IPS-NIHi7 (cell line): ENCODE results near the gene FANCD2OS.
"Not testable (repeated sequence)": the region's sequence is repeated elsewhere in the genome, so short reads cannot be mapped to it uniquely, and the experiment has no call there.

ENCODE experiments used
- DNase-seq: peaks from one replicate; pipeline ENCODE4 v3.0.0; 2012; ENCODE audit warnings: mixed read lengths; ENCODE audit errors: extremely low spot score

FANCD2OS gene, protein sequence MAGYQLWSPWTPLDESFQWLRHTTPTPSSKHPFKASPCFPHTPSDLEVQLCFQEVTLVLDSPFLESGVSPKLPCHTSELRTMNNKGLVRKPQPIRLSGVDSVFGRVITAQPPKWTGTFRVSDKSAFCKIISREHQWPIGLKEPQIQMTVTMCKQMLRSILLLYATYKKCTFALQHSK

DNA sequence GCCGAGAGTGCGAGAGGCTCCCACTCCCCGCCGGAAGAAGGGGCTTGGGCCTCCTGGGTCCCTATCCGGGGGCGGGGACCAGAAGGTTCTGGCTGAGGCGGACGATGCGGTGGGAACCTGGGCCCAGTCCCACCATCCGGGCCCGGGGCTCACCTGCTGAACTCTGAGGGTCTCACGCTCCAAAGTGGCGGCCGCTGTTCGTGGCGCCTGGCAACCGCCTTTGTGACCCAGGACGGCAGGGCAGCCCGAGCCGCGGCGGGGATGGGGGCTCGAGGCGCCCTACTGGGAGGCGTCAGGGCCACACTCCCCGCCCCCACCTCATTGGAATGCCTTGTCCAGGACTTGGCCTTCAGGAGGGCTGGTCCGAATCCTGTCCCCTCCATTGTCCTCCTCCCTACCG lies at the start of gene FANCD2OS:
FANCD2OS (minus strand) TSS at position 165 of the 400 bp plus-strand sequence. CDS start 3,481 bp downstream, outside the sequence.
- DNase-seq, result no peak

DNA sequence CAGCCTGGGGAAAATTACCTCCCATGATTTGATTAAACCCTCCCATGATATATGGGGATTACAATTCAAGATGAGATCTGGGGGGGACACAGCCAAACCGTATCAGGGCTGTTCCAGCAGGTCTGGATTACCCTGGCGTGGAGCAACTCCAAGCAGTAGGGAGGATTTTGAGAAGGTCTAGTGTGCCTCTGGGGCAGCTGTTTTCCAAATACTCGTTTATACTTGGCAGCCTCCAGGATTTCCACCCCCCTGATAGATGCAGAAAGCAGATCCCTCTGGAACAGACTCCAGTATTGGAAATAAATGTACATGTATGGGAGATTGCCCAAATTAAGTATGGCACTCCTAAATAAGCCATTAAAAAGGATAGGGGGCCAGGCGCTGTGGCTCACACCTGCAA lies 49.0 kb upstream of the FANCD2OS start:
- DNase-seq, result no peak

DNA sequence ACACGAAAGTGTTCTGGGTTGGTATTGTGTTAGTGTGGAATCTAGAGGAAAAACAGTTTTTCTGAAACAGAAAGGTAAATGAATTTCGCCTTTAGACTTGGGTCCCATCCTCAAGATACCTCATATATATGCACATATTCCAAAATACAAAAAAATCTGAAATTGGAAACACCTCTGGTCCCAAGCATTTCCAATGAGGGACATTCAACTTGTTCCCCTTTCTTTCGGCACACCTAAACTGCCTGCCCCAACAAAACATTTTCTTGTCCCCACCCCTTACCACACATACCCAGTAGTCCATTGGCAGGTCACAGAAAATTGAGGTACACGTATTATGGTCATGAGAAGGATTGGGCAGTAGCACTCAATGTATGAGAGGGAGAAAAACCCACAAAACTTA lies 47.6 kb upstream of the FANCD2OS start:
- no peak for DNase-seq

DNA sequence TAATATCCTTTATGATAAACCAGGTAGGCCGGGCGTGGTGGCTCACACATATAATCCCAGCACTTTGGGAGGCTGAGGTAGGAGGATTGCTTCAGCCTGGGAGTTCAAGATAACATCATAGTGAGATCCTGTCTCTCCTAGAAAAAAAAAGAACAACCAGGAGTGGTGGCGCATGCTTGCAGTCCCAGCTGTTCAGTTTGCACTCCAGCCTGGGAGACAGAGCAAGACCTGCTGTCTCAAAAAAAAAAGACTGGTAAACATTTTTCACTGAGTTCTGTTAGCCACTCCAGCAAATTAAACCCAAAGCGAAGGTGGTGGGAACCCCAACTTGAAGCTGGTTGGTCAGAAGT lies 47.0 kb upstream of the FANCD2OS start:
- no peak for DNase-seq

DNA sequence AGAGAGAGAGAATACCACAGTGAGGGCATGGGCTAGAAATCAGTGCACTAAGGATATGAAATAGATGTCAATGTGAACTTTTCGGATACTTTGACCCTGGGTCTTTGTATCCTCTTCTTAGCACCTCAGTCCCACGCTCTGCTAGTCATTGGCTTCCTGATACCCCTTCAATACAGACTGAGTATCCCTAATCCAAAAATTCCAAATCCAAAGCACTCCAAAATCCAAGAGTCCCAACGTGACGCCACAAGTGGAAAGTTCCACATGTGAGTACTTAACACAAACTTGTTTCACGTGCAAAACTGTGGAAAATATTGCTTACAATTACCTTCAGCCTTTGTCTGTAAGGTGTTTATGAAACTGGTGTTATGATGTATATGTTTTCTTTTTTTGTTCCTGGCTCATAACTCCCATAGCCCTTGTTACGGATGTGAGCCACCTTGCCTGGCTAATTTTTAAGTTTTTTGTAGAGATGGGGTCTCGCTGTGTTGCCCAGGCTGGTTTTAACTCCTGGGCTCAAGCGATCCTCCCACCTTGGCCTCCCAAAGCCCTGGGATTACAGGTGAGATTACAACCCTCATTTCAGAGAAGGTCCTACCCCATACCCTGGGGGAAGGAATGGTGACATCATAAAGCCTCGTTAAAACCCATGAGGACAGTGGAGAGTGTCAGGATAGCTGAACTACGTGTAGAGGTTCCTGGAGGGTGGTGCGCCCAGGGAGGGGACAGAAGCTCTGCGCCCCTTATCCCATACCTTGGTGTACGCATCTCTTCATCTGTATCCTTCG lies 46.5 kb upstream of the FANCD2OS start:
- DNase-seq, result no peak

DNA sequence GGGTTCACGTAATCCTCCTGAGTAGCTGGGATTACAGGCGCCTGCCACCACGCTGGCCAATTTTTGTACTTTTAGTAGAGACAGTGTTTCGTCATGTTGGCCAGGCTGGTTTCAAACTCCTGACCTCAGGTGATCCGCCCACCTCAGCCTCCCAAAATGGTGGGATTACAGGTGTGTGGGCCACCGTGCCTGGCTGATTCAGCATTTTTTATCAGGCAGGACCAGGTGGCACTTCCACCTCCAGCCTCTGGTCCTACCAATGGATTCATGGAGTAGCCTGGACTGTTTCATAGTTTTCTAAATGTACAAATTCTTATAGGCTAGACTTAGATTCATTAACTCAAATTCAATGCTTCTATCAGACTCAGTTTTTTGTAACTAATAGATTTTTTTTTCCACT lies 42.9 kb upstream of the FANCD2OS start:
- no peak for DNase-seq

DNA sequence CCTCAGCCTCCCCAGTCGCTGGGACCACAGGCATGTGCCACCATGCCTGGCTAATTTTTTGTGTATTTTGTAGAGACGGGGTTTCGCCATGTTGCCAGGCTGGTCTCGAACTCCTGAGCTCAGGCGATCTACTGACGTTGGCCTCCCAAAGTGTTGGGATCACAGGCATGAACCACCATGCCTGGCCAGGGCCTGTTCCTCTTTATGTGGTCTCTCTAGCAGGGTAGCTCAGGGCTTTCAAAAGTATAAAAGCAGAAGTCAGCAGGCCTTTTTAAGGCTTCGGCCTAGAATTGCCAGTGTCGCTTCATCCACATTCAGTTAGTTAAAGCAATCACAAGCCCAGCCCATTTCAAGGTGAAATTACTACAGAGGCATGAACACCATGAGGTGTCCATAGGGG lies 41.2 kb upstream of the FANCD2OS start:
- DNase-seq, result no peak

DNA sequence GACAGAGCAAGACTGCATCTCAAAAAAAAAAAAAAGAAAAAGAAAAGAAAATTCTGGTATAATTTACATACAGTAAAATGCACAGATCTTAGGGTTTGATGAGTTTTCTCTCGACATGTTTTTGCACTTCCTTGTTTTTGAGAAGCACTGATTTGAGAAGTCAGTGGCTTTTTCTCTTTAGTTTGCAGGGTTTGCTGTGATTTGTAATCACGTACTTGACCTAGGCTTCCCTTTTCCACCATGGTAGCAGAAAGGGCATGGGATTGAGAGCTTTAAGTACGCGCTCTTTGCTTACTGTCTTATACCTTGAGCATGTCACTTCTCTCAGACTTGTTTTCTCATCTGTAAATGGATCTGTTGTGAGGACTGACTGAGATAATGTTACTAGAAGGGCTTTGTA lies 37.6 kb upstream of the FANCD2OS start:
- DNase-seq, result no peak

DNA sequence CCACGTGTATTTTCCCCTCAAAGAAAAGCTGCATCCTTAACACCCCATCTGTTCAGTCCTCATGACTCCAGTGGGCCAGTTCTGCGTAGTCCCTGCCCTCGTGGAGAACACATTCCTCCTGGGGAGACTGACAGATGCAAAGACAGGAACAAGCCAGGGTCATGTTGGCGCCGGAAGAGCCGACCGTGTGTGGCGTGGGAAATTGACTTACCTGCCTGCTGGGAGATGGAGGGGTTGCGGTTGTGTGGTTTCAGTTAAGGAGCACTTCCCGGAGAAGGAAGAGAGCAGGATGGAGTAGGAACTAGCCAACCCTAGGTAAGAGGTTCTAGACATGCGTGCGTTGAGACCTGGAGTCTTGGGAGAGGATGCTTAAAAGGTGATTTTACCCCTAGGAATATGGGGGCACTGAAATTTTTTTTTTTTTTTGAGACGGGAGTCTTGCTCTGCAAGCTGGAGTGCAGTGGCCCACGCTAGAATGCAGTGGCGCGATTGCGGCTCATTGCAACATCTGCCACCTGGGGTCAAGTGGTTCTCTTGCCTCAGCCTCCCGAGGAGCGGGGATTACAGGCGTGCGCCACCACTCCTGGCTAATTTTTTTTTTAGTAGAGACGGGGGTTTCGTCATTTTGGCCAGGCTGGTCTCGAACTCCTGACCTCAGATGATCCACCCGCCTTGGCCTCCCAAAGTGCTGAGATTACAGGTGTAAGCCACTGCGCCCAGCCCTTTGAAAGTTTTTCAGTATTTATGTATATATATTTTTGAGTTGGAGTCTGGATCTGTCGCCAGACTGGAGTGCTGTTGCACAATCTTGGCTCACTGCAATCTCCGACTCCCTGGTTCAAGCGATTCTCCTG lies 34.9 kb upstream of the FANCD2OS start:
- DNase-seq, result peak; percentile 18

DNA sequence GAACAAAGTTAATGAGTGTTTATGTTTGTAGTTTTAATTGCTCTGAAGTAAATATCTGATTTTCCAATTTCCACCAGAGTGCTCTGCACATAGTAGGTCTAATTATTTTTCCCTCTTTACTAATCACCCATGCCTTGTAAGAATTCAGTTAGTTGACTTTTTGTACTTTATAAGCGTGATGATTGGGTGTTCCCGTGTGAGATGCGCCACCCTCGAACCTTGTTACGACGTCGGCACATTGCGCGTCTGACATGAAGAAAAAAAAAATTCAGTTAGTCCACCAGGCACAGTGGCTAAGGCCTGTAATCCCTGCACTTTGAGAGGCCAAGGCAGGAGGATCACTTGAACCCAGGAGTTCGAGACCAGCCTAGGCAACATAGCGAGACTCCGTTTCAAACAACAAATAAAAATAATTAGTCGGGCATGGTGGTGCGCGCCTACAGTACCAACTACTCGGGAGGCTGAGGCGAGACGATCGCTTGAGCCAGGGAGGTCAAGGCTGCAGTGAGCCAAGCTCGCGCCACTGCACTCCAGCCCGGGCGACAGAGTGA lies 33.0 kb upstream of the FANCD2OS start:
- no peak for DNase-seq

DNA sequence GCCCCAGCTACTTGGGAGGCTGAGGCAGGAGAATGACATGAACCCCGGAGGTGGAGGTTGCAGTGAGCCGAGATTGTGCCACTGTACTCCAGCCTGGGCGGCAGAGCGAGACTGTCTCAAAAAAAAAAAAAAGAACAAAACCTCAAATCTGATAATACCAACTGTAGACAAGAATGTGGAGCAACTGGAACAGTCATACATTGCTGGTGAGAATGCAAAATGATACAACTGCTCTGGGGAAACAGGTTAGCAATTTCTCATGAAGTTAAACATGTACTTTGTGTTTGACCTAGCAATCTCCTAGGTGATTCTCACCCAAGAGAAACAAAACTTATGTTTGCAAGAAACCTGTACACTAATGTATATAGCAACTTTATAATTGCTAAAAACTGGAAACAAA lies 29.1 kb upstream of the FANCD2OS start:
- DNase-seq, result no peak

DNA sequence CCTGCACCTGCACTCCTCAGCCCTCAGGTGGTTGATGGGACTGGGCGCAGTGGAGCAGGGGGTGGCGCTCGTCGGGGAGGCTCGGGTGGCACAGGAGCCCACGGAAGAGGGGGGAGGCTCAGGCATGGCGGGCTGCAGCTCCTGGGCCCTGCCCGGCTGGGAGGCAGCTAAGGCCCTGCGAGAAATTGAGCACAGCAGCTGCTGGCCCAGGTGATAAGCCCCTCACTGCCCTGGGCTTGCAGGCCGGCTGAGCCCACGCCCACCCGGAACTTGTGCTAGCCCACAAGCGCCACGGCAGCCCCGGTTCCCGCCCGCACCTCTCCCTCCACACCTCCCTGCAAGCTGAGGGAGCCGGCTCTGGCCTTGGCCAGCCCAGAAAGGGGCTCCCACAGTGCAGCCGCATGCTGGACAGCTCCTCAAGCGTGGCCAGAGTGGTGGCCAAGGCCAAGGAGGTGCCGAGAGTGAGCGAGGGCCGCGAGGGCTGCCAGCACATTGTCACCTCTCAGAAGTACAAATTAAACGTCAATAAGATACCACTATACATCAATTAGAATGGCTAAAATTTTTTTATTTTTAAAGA lies 28.5 kb upstream of the FANCD2OS start:
- no peak for DNase-seq

DNA sequence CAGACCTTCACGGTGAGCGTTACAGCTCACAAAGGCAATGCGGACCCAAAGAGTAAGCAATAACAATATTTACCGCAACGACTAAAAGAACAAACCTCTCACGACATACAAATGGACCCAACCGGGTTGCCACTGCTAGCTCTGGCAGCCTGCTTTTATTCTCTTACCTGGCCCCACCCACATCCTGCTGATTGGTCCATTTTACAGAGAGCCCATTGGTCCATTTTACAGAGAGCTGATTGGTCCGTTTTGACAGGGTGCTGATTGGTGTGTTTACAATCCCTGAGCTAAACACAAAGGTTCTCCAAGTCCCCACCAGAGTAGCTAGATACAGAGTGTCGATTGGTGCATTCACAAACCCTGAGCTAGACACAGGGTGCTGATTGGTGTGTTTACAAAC lies 27.8 kb upstream of the FANCD2OS start:
- not testable (repeated sequence) for DNase-seq

DNA sequence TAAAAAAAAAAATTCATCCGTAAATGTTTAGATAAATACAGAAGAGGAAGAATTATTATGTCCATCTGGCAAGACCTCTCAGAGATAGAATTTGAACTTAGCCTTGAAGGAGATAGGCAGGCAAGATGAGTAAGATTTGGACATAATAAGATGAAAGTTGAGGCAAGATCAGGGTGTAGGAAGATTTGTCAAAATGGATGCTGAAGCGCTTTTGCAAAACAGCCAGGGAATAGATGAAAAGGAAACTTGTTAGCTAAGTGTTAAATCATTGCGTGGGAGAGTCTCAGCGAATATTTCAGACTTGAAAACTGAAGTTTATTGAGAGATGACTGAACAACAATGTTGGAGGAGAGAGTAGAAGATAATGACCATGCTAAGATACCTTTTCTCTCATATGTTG lies 14.7 kb upstream of the FANCD2OS start:
- DNase-seq, result no peak

DNA sequence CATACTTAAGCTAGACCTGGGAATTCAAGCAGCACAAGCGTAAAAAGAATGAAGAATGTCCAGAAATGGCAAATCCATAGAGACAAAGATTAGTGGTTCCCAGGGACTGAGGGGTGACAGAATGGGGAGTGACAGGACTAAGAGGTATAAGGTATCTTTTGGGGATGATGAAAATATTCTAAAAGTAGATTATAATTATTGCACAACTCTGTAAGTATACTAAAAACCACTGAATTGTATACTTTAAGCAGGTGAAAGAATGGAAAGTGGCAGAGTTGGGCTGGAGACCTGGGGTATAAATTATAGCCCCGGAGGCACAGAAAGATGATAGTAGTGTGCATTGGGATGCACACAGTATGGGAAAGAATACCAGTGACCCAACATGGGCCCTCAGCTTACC lies 13.0 kb upstream of the FANCD2OS start:
- no peak for DNase-seq

DNA sequence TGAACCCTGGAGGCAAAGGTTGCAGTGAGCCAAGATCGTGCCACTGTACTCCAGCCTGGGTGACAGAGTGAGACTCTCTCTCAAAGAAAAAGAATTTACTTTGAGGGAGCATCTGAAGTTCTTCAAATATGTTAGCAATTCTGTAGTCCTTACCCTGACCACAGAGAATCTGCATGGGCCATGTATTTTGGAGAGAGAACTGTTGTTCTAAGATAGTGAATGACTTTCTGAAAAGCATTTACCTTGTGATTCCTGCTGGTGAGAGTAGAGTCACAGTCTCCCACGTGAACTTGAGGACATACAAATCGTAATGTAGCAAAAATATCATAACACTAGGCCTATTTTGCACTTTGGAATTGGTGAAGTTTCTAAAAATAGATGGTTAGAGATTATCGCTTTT lies 11.3 kb upstream of the FANCD2OS start:
- DNase-seq, result no peak

DNA sequence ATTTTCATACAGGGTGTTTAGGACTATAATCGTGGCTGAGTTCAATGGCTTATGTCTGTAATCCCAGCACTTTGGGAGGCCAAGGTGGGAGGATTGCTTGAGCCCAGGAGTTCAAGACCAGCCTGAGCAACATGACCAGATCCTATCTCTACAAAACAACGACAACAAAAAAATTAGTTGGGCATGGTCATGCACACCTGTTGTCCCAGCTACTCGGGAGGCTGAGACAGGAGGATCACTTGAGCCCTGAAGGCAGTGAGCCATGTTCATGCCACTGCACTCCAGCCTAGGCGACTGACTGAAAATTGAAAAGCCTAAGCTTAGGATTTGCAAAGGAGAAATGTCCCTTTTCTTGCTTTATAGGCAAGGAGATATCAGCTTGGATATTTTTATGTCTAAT lies 8.9 kb upstream of the FANCD2OS start:
- no peak for DNase-seq

DNA sequence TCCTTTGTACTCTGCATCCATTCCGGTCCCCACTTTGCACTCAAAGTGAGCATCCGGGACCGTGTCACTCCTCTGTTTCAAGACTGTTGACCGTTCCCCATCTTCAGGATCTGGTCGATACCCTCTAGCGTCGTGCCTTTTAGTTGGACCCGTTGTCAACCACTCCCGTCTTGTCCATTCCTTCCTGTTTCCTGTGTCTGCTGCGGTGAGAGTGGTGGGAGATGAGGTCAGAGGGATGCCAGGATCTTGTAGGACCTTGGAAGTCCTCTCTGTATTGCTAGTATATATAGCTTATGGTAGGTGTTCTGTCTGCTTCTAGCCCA lies 8.0 kb upstream of the FANCD2OS start:
- DNase-seq, result peak; percentile 21

DNA sequence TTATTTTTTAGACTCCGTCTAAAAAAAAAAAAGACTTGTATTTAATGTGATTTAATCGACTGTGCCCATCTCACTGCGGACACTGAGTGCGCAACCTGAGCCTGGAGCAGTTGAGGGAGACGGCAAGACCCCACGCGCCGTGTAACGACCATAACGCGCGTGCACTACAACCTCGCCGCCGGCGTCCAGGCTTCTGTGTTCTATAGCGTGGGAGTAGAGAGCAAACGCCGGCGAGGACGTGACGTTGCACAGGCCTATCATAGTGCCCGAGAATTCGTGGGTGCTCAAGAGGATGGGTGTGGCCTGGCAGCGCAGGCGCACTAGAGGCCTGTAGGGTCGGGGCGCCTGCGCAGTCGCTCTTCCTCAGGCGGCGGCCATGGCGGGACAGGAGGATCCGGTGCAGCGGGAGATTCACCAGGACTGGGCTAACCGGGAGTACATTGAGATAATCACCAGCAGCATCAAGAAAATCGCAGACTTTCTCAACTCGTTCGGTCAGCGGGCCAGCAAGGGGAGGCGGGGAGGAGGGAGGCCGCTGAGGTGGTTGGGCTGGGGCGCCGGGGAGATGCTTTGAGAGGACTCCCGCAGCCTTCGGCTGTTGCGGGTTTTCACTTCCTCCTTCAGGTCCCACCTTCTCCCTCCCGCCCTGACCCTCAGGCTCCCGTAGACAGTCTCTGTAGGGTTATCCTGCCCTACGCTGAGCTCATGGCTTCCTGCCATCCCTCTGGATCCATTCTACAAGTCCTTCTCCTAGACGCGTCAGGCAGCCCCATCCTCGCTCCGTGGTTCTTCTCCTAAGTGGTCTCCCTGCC lies 7.5 kb upstream of the FANCD2OS start, which contains the start of gene BRK1:
BRK1 (plus strand) TSS at position 350 of the 812 bp plus-strand sequence; CDS start at position 377, 27 bp downstream.
- DNase-seq, result peak; percentile 99

DNA sequence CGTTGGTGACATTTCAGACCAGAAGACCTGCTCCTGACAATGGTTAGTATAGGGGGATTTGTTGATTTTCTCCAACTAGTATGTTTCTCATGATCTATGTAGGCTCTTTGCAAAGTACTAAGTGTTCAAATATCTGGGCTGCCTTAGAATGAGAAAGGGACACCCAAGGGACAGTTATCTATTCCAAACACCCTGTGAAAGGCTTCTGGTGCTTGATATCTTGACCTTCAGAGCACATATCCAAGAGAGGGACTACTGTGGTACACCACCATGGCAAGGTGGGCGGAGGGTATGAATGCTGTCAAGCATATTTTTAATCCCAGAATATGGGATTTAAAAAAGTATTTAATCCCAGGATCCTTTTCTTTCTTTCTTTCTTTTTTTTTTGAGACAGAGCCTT lies 1.1 kb downstream of the FANCD2OS start:
- no peak for DNase-seq

DNA sequence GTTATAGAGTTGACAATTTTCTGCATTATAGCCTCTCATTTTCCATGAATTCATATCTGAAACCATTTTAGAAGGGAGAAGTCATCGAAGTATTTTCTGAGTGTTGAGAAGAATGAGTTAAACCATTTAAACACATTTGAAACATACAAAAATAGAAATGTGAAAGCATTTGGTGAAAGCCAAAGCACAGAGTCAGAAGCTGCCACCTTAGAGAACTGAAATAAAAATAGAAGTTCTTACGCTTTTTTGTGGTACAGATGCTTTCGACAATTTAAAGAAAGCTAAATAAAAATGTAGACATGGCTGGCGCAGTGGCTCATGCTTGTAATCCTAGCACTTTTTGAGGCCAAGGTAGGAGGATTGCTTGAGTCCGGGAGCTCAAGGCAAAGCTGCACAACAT lies 9.0 kb downstream of the FANCD2OS start:
- DNase-seq, result no peak
